Activated T-cell treated with anti-CD3 and anti-CD28 coated beads for 1 hour (primary cell): ENCODE data around the gene BMPR1B.

Experiments
- DNase-seq: peaks from one replicate; pipeline ENCODE4 v3.0.0-alpha.2; 2020; ENCODE audit warnings: low read depth

BMPR1B gene

GRCh38 chr4:94757192-94758140 is at the start of gene BMPR1B:
BMPR1B (plus strand) TSS chr4:94757955; CDS start chr4:95104425, 346,470 bp downstream.
- DNase-seq, result no peak

- DNase-seq, result no peak
Measured at GRCh38 chr4:94711635-94712034, 46.1 kb upstream of the BMPR1B start.

- no peak for DNase-seq
Measured at GRCh38 chr4:94714365-94715160, 43.2 kb upstream of the BMPR1B start.

- DNase-seq, result no peak
Measured at GRCh38 chr4:94715726-94716125, 42.0 kb upstream of the BMPR1B start.

- no peak for DNase-seq
Measured at GRCh38 chr4:94721310-94721709, 36.4 kb upstream of the BMPR1B start.

GRCh38 chr4:94722270-94722669 is 35.5 kb upstream of the BMPR1B start:
- no peak for DNase-seq

GRCh38 chr4:94722748-94723147 is 35.0 kb upstream of the BMPR1B start:
- DNase-seq, result no peak

GRCh38 chr4:94724016-94724790 is 33.6 kb upstream of the BMPR1B start:
- no peak for DNase-seq

GRCh38 chr4:94726524-94727123 is 31.1 kb upstream of the BMPR1B start:
- DNase-seq, result no peak

GRCh38 chr4:94728056-94728766 is 29.5 kb upstream of the BMPR1B start:
- no peak for DNase-seq

GRCh38 chr4:94732358-94732698 is 25.4 kb upstream of the BMPR1B start:
- no peak for DNase-seq

GRCh38 chr4:94739741-94740140 is 18.0 kb upstream of the BMPR1B start:
- DNase-seq, result no peak

GRCh38 chr4:94741304-94741703 is 16.5 kb upstream of the BMPR1B start:
- no peak for DNase-seq

- no peak for DNase-seq
Measured at GRCh38 chr4:94743838-94744237, 13.9 kb upstream of the BMPR1B start.

- DNase-seq, result no peak
Measured at GRCh38 chr4:94744850-94745249, 12.9 kb upstream of the BMPR1B start.

GRCh38 chr4:94746746-94747145 is 11.0 kb upstream of the BMPR1B start:
- no peak for DNase-seq

- no peak for DNase-seq
Measured at GRCh38 chr4:94758141-94758699, 465 bp downstream of the BMPR1B start.

- DNase-seq, result no peak
Measured at GRCh38 chr4:94758700-94759399, 1.1 kb downstream of the BMPR1B start.

GRCh38 chr4:94759767-94760211 is 2.0 kb downstream of the BMPR1B start:
- DNase-seq, result no peak

- DNase-seq, result no peak
Measured at GRCh38 chr4:94762326-94762725, 4.6 kb downstream of the BMPR1B start.
